IMR-90 (cell line): ENCODE data around the gene PPDPF. TPM values are rescaled to one million over a fixed set of nuclear protein-coding genes. Genes with fewer than 3 reads are reported as not detected.

Source experiments
- ATAC-seq: fragments of 200-7000 bp; cut with Tn5 transposase; 2 replicates; pipeline ENCODE4 v1.9.1; 2020; ENCODE audit warnings: low read depth, mild to moderate bottlenecking, moderate library complexity
- BruUV-seq: library from RNA; stranded (reverse); fragments of 400-500 nt; replicated peaks from 2 replicates; lab custom pipeline; 2021; lab: Mats Ljungman, UMichigan
- CTCF ChIA-PET: fragments of 300-600 bp; formaldehyde crosslinking; extraction: SDS; loops from one replicate; lab custom pipeline; 2021; ENCODE audit warnings: antibody characterized with exemption; lab: Yijun Ruan, JAX
- POLR2A ChIA-PET: fragments of 300-600 bp; sonication (Branson Sonifier 250); formaldehyde crosslinking; loops from one replicate; lab custom pipeline; 2022; ENCODE audit warnings: antibody characterized with exemption; ENCODE audit not compliant: unreplicated experiment; lab: Charles Lee
- DNase-seq: peaks from one replicate; pipeline ENCODE4 v3.0.0; 2013
- H2AFZ ChIP-seq: replicated peaks from 2 replicates; pipeline ENCODE3; 2013; ENCODE audit warnings: low read length, mild to moderate bottlenecking; ENCODE audit not compliant: poor library complexity
- H2AK5ac ChIP-seq: 2 replicates; pipeline ENCODE4 v1.6.1; 2013; ENCODE audit warnings: low read depth, low read length, inconsistent platforms
- H2AK9ac ChIP-seq: replicated peaks from 2 replicates; pipeline ENCODE3; 2013; ENCODE audit warnings: mild to moderate bottlenecking, low read depth, low read length, moderate library complexity; ENCODE audit not compliant: poor library complexity
- H2BK120ac ChIP-seq: 2 replicates; pipeline ENCODE4 v1.6.1; 2013; ENCODE audit warnings: low read depth, low read length, inconsistent platforms
- H2BK15ac ChIP-seq: 3 replicates; pipeline ENCODE4 v1.6.1; 2013; ENCODE audit warnings: low read depth, low read length, inconsistent platforms
- H2BK20ac ChIP-seq: 2 replicates; pipeline ENCODE4 v1.6.1; 2013; ENCODE audit warnings: low read depth, mild to moderate bottlenecking, inconsistent platforms, low read length, moderate library complexity
- H2BK5ac ChIP-seq: 2 replicates; pipeline ENCODE4 v1.6.1; 2013; ENCODE audit warnings: mild to moderate bottlenecking, low read depth, low read length, inconsistent platforms; ENCODE audit not compliant: poor library complexity, severe bottlenecking
- H3K14ac ChIP-seq: replicated peaks from 2 replicates; pipeline ENCODE4 v1.6.1; 2013; ENCODE audit warnings: low read depth, low read length, inconsistent platforms
- H3K18ac ChIP-seq: 2 replicates; pipeline ENCODE4 v1.6.1; 2013; ENCODE audit warnings: low read depth, low read length, control low read depth
- H3K23ac ChIP-seq: 2 replicates; pipeline ENCODE4 v1.6.1; 2013; ENCODE audit warnings: low read depth, low read length, inconsistent platforms
- H3K27ac ChIP-seq: 2 replicates; pipeline ENCODE4 v1.5.1; 2013; ENCODE audit warnings: mild to moderate bottlenecking, control low read depth, low read length; ENCODE audit not compliant: insufficient read depth
- H3K27me3 ChIP-seq: 2 replicates; pipeline ENCODE4 v1.6.1; 2013; ENCODE audit warnings: low read length; ENCODE audit not compliant: control insufficient read depth, insufficient read depth
- H3K36me3 ChIP-seq: 2 replicates; pipeline ENCODE4 v1.6.1; 2013; ENCODE audit warnings: low read length, mixed read lengths; ENCODE audit not compliant: control insufficient read depth, insufficient read depth
- H3K4ac ChIP-seq: 2 replicates; pipeline ENCODE4 v1.6.1; 2013; ENCODE audit warnings: low read depth, low read length, inconsistent platforms
- H3K4me1 ChIP-seq: 2 replicates; pipeline ENCODE4 v1.6.1; 2013; ENCODE audit warnings: low read length, mixed read lengths; ENCODE audit not compliant: control insufficient read depth, insufficient read depth
- H3K4me2 ChIP-seq: 2 replicates; pipeline ENCODE4 v1.6.1; 2013; ENCODE audit warnings: low read depth, mild to moderate bottlenecking, control low read depth, low read length, moderate library complexity
- H3K4me3 ChIP-seq: 2 replicates; pipeline ENCODE4 v1.5.1; 2013; ENCODE audit warnings: low read depth, mild to moderate bottlenecking, control low read depth, low read length, moderate library complexity; ENCODE audit not compliant: insufficient read depth
- H3K56ac ChIP-seq: 2 replicates; pipeline ENCODE4 v1.6.1; 2013; ENCODE audit warnings: low read length, inconsistent platforms; ENCODE audit not compliant: insufficient read depth; ENCODE audit errors: extremely low read depth
- H3K79me1 ChIP-seq, 2 experiments: 2 replicates each; pipeline ENCODE4 v1.6.1; 2013; ENCODE audit warnings: low read length in 2 of 2, inconsistent platforms in 1 of 2, low read depth in 1 of 2
- H3K9ac ChIP-seq: 2 replicates; pipeline ENCODE4 v1.6.1; 2013; ENCODE audit warnings: low read depth, low read length, control low read depth
- H3K9me1 ChIP-seq: 2 replicates; pipeline ENCODE4 v1.6.1; 2013; ENCODE audit warnings: low read length, inconsistent platforms; ENCODE audit not compliant: insufficient read depth
- H3K9me3 ChIP-seq: 2 replicates; pipeline ENCODE4 v1.6.1; 2013; ENCODE audit warnings: low read length; ENCODE audit not compliant: control insufficient read depth, insufficient read depth
- H4K20me1 ChIP-seq: 2 replicates; pipeline ENCODE4 v1.6.1; 2013; ENCODE audit warnings: low read length, inconsistent platforms; ENCODE audit not compliant: insufficient read depth
- H4K5ac ChIP-seq: 2 replicates; pipeline ENCODE4 v1.6.1; 2013; ENCODE audit warnings: mild to moderate bottlenecking, low read depth, low read length, control low read depth
- H4K8ac ChIP-seq, 2 experiments: 2 replicates each; pipeline ENCODE4 v1.6.1; 2013; ENCODE audit warnings: low read depth in 2 of 2, low read length in 2 of 2, control low read depth in 1 of 2, inconsistent platforms in 1 of 2
- H4K91ac ChIP-seq: 2 replicates; pipeline ENCODE4 v1.6.1; 2013; ENCODE audit warnings: low read depth, low read length, inconsistent platforms; ENCODE audit not compliant: insufficient read depth
- CEBPB ChIP-seq: IDR thresholded peaks from 2 replicates; pipeline ENCODE4 v1.6.1; 2012; ENCODE audit warnings: low read depth, low read length, improper control_type of control experiment
- CHD1 ChIP-seq: IDR thresholded peaks from 2 replicates; pipeline ENCODE4 v1.6.1; 2012; ENCODE audit warnings: low read depth, low read length, improper control_type of control experiment
- CTCF ChIP-seq: conservative IDR thresholded peaks from 2 replicates; pipeline ENCODE4 v1.5.1; 2012; ENCODE audit warnings: mild to moderate bottlenecking, low read depth, low read length, improper control_type of control experiment
- ELK1 ChIP-seq: fragments of 150-350 bp; IDR thresholded peaks from 2 replicates; pipeline ENCODE4 v1.6.1; 2016; ENCODE audit warnings: low read depth, mild to moderate bottlenecking, low read length, moderate library complexity, borderline replicate concordance
- FOS ChIP-seq: fragments of 150-350 bp; IDR thresholded peaks from 2 replicates; pipeline ENCODE4 v1.6.1; 2016; ENCODE audit warnings: low read depth, low read length
- MAFK ChIP-seq: IDR thresholded peaks from 2 replicates; pipeline ENCODE4 v1.6.1; 2012; ENCODE audit warnings: low read depth, low read length, improper control_type of control experiment
- MAZ ChIP-seq: IDR thresholded peaks from 2 replicates; pipeline ENCODE4 v1.6.1; 2012; ENCODE audit warnings: low read depth, mild to moderate bottlenecking, low read length, improper control_type of control experiment, moderate library complexity, borderline replicate concordance
- MXI1 ChIP-seq: IDR thresholded peaks from 2 replicates; pipeline ENCODE4 v1.6.1; 2012; ENCODE audit warnings: low read depth, mild to moderate bottlenecking, low read length, moderate library complexity, borderline replicate concordance
- NFE2L2 ChIP-seq: fragments of 150-350 bp; IDR thresholded peaks from 2 replicates; pipeline ENCODE4 v1.6.1; 2016; ENCODE audit warnings: low read depth, mild to moderate bottlenecking, low read length
- POLR2A ChIP-seq: IDR thresholded peaks from 2 replicates; pipeline ENCODE4 v1.6.1; 2012; ENCODE audit warnings: mild to moderate bottlenecking, low read depth, low read length
- RAD21 ChIP-seq: IDR thresholded peaks from 2 replicates; pipeline ENCODE4 v1.6.1; 2012; ENCODE audit warnings: low read length, improper control_type of control experiment
- RCOR1 ChIP-seq: IDR thresholded peaks from 2 replicates; pipeline ENCODE4 v1.6.1; 2012; ENCODE audit warnings: mild to moderate bottlenecking, low read length, improper control_type of control experiment; ENCODE audit not compliant: insufficient replicate concordance
- RFX5 ChIP-seq: IDR thresholded peaks from 2 replicates; pipeline ENCODE4 v1.8.0; 2012; ENCODE audit warnings: low read depth, mild to moderate bottlenecking, low read length, moderate library complexity
- SMC3 ChIP-seq: fragments of 150-350 bp; IDR thresholded peaks from 2 replicates; pipeline ENCODE4 v1.6.1; 2016; ENCODE audit warnings: low read depth, mild to moderate bottlenecking, antibody characterized with exemption, low read length, moderate library complexity
- USF2 ChIP-seq: fragments of 150-350 bp; IDR thresholded peaks from 2 replicates; pipeline ENCODE4 v1.6.1; 2017; ENCODE audit warnings: mild to moderate bottlenecking, antibody characterized with exemption, low read length, low read depth
- WGBS, 2 experiments: methylation state at CpG; one replicate each; pipeline versions ENCODE4 v1.1.5 to v1.1.7; 2013; ENCODE audit warnings: missing lambda C conversion rate in 2 of 2; ENCODE audit not compliant: insufficient read length in 1 of 2; ENCODE audit errors: extremely low coverage in 2 of 2; 5-methylcytosine and 5-hydroxymethylcytosine counted together
- dilution Hi-C: fragments of 300-500 bp; cut with HindIII; formaldehyde crosslinking; loops from one replicate; pipeline ENCODE4 v1.14.3; 2018; ENCODE audit warnings: low sequenced_read_pairs; ENCODE audit not compliant: unreplicated experiment
- in situ Hi-C: fragments of 300-500 bp; cut with MboI; formaldehyde crosslinking; loops from 3 replicates; pipeline ENCODE4 v1.14.3; 2019; ENCODE audit warnings: low sequenced_read_pairs, inconsistent platforms, mixed read lengths
- intact Hi-C: fragments of 100-400 bp; cut with micrococcal nuclease; formaldehyde crosslinking; loops from 2 replicates; pipeline ENCODE4 v1.10.0; 2022
- polyA plus RNA-seq, 3 experiments: library from polyadenylated mRNA; depleted of rRNA; stranded (reverse); fragments of >200 nt; gene quantifications; 2 replicates each; pipeline ENCODE4 v1.2.3, GENCODE V29; 2012; ENCODE audit warnings: low replicate concordance in 1 of 3
- total RNA-seq: library from RNA; depleted of rRNA; stranded (reverse); fragments of >200 nt; gene quantifications from 2 replicates; pipeline ENCODE4 v1.2.3, GENCODE V29; 2012

The PPDPF gene
- total and polyA plus RNA-seq, 2 of the 4 experiments (the other 2 are of a cell fraction), result 12.9 to 171 TPM

DNA sequence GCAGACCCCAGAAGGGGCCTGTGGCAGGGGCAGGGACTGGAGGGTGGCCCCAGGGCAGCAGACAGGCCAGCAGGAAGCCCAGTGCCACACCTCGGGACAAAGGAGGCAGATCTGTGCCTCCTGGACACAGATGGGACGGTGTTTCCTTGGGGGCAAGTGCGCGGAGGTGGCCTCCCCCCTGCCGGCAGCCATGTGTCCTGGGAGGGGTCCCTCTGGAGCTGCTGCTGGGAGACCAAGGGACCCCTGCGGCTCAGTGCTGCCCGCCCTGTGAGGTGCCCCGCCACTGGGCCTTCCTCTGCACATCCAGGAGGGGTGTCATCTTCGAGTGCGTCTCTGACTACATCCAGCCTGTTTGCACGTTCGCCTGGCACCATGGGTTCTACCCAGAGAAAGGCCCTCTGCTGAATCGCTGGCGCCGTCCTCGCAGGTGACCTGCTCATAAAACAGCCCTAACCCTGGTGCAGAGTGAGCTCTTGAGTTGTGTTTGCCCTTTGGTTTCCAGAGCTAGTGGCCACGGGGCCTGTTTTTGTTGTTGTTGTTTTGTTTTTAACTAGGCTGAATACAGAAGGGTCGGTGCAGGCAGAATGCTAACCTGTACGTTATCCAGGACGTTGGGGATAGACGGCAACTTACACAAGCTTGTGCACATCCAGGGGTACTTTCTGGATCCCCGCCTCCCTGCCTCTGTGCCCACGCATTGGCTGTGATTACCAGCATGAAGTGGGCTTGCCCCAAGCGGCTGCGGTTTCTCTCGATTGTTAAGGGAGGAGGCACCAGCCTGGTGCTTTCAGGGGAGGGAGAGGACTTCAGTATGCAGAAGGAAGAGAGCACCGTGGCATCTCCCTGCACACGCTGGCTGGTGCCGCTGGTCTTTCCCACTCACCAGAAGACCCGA lies 46.8 kb upstream of the PPDPF start:
- 48% methylated on average over 10 of the region's 30 CpGs; no CpG with 5 or more reads in 1 of the 2 experiments for WGBS, 2 experiments
- H3K9ac ChIP-seq, result no peak overlapping the region
- H4K8ac ChIP-seq, result no peak overlapping the region
- no peak overlapping the region for H3K4ac ChIP-seq
- H2AFZ ChIP-seq, result no peak overlapping the region
- intact Hi-C loops, result no loop called here
- H2BK20ac ChIP-seq, result no peak overlapping the region
- H3K79me1 ChIP-seq, result no peaks in the 10 kb centered on the region
- peaks cover 75% of the 10 kb centered on the region for H3K27me3 ChIP-seq
- in situ Hi-C loops, result no loop called here
- H2BK120ac ChIP-seq, result no peak overlapping the region
- DNase-seq, result no peak
- H3K14ac ChIP-seq, result no peak overlapping the region
- BruUV-seq, result no TSS peak
- no peak overlapping the region for H2BK15ac ChIP-seq
- no peak overlapping the region for H2BK5ac ChIP-seq
- H3K23ac ChIP-seq, result no peak overlapping the region
- H3K56ac ChIP-seq, result no peak overlapping the region
- CTCF ChIA-PET, result no interaction called here
- POLR2A ChIA-PET, result no interaction called here
- dilution Hi-C loops, result no loop called here
- no peaks in the 10 kb centered on the region for H3K36me3 ChIP-seq
- no peaks in the 10 kb centered on the region for H3K9me3 ChIP-seq
- no peak overlapping the region for H3K27ac ChIP-seq
- no peak overlapping the region for H3K4me2 ChIP-seq
- H3K9me1 ChIP-seq, result no peaks in the 10 kb centered on the region
- H4K5ac ChIP-seq, result no peak overlapping the region
- H3K18ac ChIP-seq, result no peak overlapping the region
- no peak overlapping the region for H4K91ac ChIP-seq
- ATAC-seq, result no peak
- H2AK5ac ChIP-seq, result no peak overlapping the region
- no peak overlapping the region for H3K4me3 ChIP-seq
- no peak overlapping the region for H2AK9ac ChIP-seq
- H4K20me1 ChIP-seq, result no peaks in the 10 kb centered on the region; the same call in 1 of the 2 replicates
- H3K4me1 ChIP-seq, result no peaks in the 10 kb centered on the region
- TF ChIP-seq RCOR1 (no peak), CEBPB (no peak), CTCF (no peak), MAZ (no peak), MAFK (no peak), POLR2A (no peak), ELK1 (no peak), CHD1 (no peak), NFE2L2 (no peak), USF2 (no peak), MXI1 (no peak), FOS (no peak), SMC3 (no peak), RFX5 (no peak), RAD21 (no peak)
